HepG2 (cell line): Measurements from ENCODE around the gene RAPGEF5. TPM values are rescaled to one million over a fixed set of nuclear protein-coding genes. Genes with fewer than 3 reads are reported as not detected.

ENCODE experiments used
- ATAC-seq: fragments of 200-7000 bp; cut with Tn5 transposase; 3 replicates; pipeline ENCODE4 v1.9.1; 2020; ENCODE audit warnings: mild to moderate bottlenecking, moderate library complexity
- BruUV-seq: library from RNA; stranded (reverse); fragments of 400-500 nt; replicated peaks from 2 replicates; lab custom pipeline; 2021; lab: Mats Ljungman, UMichigan
- CTCF ChIA-PET: fragments of 300-600 bp; formaldehyde crosslinking; extraction: SDS; loops from one replicate; lab custom pipeline; 2021; ENCODE audit warnings: low total read pairs, inconsistent platforms, low intra/inter-chr PET ratio; lab: Yijun Ruan, JAX
- POLR2A ChIA-PET: fragments of 350-600 bp; sonication (Branson Sonifier 250); formaldehyde crosslinking; loops from one replicate; lab custom pipeline; 2020; ENCODE audit warnings: antibody characterized with exemption, inconsistent platforms; lab: Yijun Ruan, JAX
- DNase-seq: peaks from one replicate; pipeline ENCODE4 v3.0.0-alpha.2; 2015; ENCODE audit warnings: low spot score
- FAIRE-seq: peaks from 3 replicates; lab custom pipeline; 2011; peaks lifted over from hg19 to GRCh38; lab: Jason Lieb, UNC
- H2AFZ ChIP-seq: one replicate; pipeline ENCODE4 v1.6.1; 2011; ENCODE audit warnings: low read length, inconsistent platforms
- H3K27ac ChIP-seq: fragments of 300-600 bp; 3 replicates; pipeline ENCODE4 v1.8.0; 2011; ENCODE audit warnings: mixed run types, mild to moderate bottlenecking, mixed read lengths, low read length, inconsistent platforms; ENCODE audit not compliant: insufficient read depth; ENCODE audit errors: extremely low read length
- H3K27me3 ChIP-seq, 2 experiments: fragments of 200-600 bp in 1 of 2; 2 replicates in 1 of 2; 3 replicates in 1 of 2; pipeline versions ENCODE4 v1.6.0 to v1.8.0; 2011; ENCODE audit warnings: low read length in 2 of 2, mild to moderate bottlenecking in 2 of 2, moderate library complexity in 2 of 2, inconsistent platforms in 1 of 2; ENCODE audit not compliant: insufficient read depth in 2 of 2, control insufficient read depth in 1 of 2
- H3K36me3 ChIP-seq, 2 experiments: fragments of 200-600 bp in 1 of 2; replicated peaks in 1 of 2; 2 replicates in 1 of 2; 3 replicates in 1 of 2; pipeline versions ENCODE4 v1.5.1 to v1.8.0; 2011; ENCODE audit warnings: low read length in 2 of 2, inconsistent platforms in 1 of 2; ENCODE audit not compliant: insufficient read depth in 2 of 2, control insufficient read depth in 1 of 2
- H3K4me1 ChIP-seq: 2 replicates; pipeline ENCODE4 v1.5.1; 2012; ENCODE audit warnings: low read length, inconsistent platforms; ENCODE audit not compliant: insufficient read depth
- H3K4me2 ChIP-seq: 2 replicates; pipeline ENCODE4 v1.6.0; 2011; ENCODE audit warnings: low read depth, low read length, inconsistent platforms
- H3K4me3 ChIP-seq, 3 experiments: fragments of 200-600 bp in 1 of 3; sonication (generic), shearing (Covaris generic) in 1 of 3; replicated peaks in 1 of 3; 2 replicates each; pipeline ENCODE4 v1.5.1; 2011 to 2016; ENCODE audit warnings: low read length in 3 of 3, inconsistent platforms in 2 of 3, low read depth in 2 of 3, mild to moderate bottlenecking in 2 of 3, control low read depth in 1 of 3, mixed read lengths in 1 of 3; ENCODE audit not compliant: insufficient read depth in 1 of 3
- H3K79me2 ChIP-seq: one replicate; pipeline ENCODE4 v1.6.1; 2011; ENCODE audit warnings: low read length, inconsistent platforms; ENCODE audit not compliant: insufficient read depth
- H3K9ac ChIP-seq: 2 replicates; pipeline ENCODE4 v1.6.0; 2011; ENCODE audit warnings: mild to moderate bottlenecking, low read depth, low read length, inconsistent platforms; ENCODE audit not compliant: insufficient read depth
- H3K9me3 ChIP-seq: 2 replicates; pipeline ENCODE4 v1.5.1; 2012; ENCODE audit warnings: mild to moderate bottlenecking, low read length
- H4K20me1 ChIP-seq: 2 replicates; pipeline ENCODE4 v1.6.0; 2011; ENCODE audit warnings: inconsistent platforms, mild to moderate bottlenecking, low read length, moderate library complexity; ENCODE audit not compliant: insufficient read depth
- CEBPB ChIP-seq: IDR thresholded peaks from 2 replicates; pipeline ENCODE4 v1.6.1; 2011; ENCODE audit warnings: low read depth, low read length, improper control_type of control experiment, borderline replicate concordance
- FOXP1 ChIP-seq, 2 experiments: fragments of 450-650 bp in 1 of 2; IDR thresholded peaks; 2 replicates each; pipeline ENCODE4 v1.6.1; 2017 to 2018; ENCODE audit warnings: antibody characterized with exemption in 1 of 2
- KMT2B ChIP-seq: IDR thresholded peaks from 2 replicates; pipeline ENCODE4 v1.6.1; 2016; ENCODE audit warnings: missing genetic modification reagents, missing compliant biosample characterization
- POLR2G ChIP-seq: fragments of 200-400 bp; formaldehyde crosslinking; IDR thresholded peaks from 2 replicates; pipeline ENCODE4 v1.6.1; 2018; ENCODE audit warnings: mild to moderate bottlenecking, low read depth, low read length, moderate library complexity
- TEAD3 ChIP-seq: optimal IDR thresholded peaks from 2 replicates; pipeline ENCODE3; 2016; ENCODE audit warnings: borderline replicate concordance
- ZBTB20 ChIP-seq: sonication (generic); formaldehyde crosslinking; IDR thresholded peaks from 2 replicates; pipeline ENCODE4 v1.8.1; 2023; ENCODE audit warnings: missing genetic modification reagents, low read depth, mild to moderate bottlenecking, borderline replicate concordance
- ZNF143 ChIP-seq: sonication (generic); formaldehyde crosslinking; IDR thresholded peaks from 2 replicates; pipeline ENCODE4 v1.4.0; 2020; ENCODE audit warnings: missing genetic modification reagents
- ZNF766 ChIP-seq: sonication (generic); formaldehyde crosslinking; IDR thresholded peaks from 2 replicates; pipeline ENCODE4 v1.5.0; 2020; ENCODE audit warnings: missing genetic modification reagents, borderline replicate concordance
- WGBS: methylation state at CpG from one replicate; pipeline ENCODE4 v1.1.6; 2017; ENCODE audit warnings: low lambda C conversion rate; 5-methylcytosine and 5-hydroxymethylcytosine counted together
- in situ Hi-C: cut with HindIII; loops from 2 replicates; pipeline ENCODE4 v1.10.0; 2017; ENCODE audit warnings: low pct_unique_long_range_greater_than_20kb; ENCODE audit not compliant: extremely low pct_ligation_motif_present
- intact Hi-C: fragments of 100-400 bp; cut with micrococcal nuclease; formaldehyde crosslinking; loops from one replicate; pipeline ENCODE4 v1.10.0; 2022; ENCODE audit not compliant: unreplicated experiment
- polyA plus RNA-seq, 8 experiments: library from polyadenylated mRNA; depleted of rRNA in 3 of 8; stranded (reverse) in 7 of 8; unstranded in 1 of 8; fragments of >200 nt; fragmentation: Illumina TruSeq in 4 of 8; extraction: Trizol in 4 of 8; gene quantifications; 2 replicates each; pipeline versions ENCODE4 v1.2.1 to v1.2.3, GENCODE V29; 2011 to 2016; ENCODE audit warnings: low read depth in 4 of 8, missing spikeins in 1 of 8, mixed read lengths in 1 of 8; ENCODE audit not compliant: insufficient read depth in 1 of 8
- total RNA-seq, 5 experiments: library from RNA; depleted of rRNA; stranded (reverse); fragments of >200 nt; fragmentation: Illumina TruSeq; extraction: Trizol; gene quantifications; 2 replicates each; pipeline ENCODE4 v1.2.3, GENCODE V29; 2016; ENCODE audit warnings: low read depth in 1 of 5
- TF ChIP-seq, protein P1 (sequence below): IDR thresholded peaks from 2 replicates; pipeline ENCODE4 v1.6.1; 2016; ENCODE audit warnings: low read depth, control low read depth

Gene RAPGEF5
- total and polyA plus RNA-seq, 2 of the 13 experiments (the other 11 are each of a cell fraction or from before 2014, with no cell fraction given), result 17.1 to 23.4 TPM

DNA sequence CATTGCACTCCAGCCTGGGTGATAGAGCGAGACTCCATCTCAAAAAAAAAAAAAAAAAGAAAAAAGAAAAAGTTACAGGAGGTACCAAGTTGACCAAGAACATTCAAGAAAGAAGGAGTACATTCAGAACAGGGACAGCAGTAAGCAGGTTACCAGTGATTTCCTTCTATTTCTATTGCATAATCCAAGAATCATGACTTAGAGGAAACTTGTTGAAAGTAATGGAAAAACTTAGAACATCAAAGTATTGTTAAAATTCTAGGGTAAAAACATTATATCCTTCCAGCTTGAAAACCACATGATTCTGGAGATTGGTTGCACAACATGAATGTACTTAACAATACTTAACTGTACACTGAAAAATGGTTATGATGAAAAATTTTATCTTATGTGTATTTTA is 25.2 kb downstream of the RAPGEF5 start:
- DNase-seq (no peak), ATAC-seq (no peak), FAIRE-seq (no peak)
- peaks cover 95% of the 10 kb centered on the region for H3K79me2 ChIP-seq
- WGBS, result 100% methylated on average over 1 of the region's 1 CpG
- intact Hi-C loops, result no loop called here
- H3K4me3 ChIP-seq, result no peak overlapping the region
- H3K9me3 ChIP-seq, result no peaks in the 10 kb centered on the region
- TF ChIP-seq CEBPB (peak; percentile 9; the same call in 1 of the 2 replicates), FOXP1 (IDR thresholded peaks at IDR 0.05) (no peak), FOXP1 (CRISPR knock-in tag; IDR thresholded peaks at IDR 0.05) (no peak), ZBTB20 (CRISPR knock-in tag) (no peak), KMT2B (no peak), POLR2G (no peak), ZNF143 (no peak), ZNF766 (CRISPR knock-in tag) (no peak), TEAD3 (CRISPR knock-in tag) (no peak)
- TF ChIP-seq, protein P1, sequence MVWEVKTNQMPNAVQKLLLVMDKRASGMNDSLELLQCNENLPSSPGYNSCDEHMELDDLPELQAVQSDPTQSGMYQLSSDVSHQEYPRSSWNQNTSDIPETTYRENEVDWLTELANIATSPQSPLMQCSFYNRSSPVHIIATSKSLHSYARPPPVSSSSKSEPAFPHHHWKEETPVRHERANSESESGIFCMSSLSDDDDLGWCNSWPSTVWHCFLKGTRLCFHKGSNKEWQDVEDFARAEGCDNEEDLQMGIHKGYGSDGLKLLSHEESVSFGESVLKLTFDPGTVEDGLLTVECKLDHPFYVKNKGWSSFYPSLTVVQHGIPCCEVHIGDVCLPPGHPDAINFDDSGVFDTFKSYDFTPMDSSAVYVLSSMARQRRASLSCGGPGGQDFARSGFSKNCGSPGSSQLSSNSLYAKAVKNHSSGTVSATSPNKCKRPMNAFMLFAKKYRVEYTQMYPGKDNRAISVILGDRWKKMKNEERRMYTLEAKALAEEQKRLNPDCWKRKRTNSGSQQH (CRISPR knock-in tag), result no peak
- POLR2A ChIA-PET, result interaction anchor here (1.2 kb wide), 1 partner anchor 9 kb away, joined by 4 read pairs; no protein-coding TSS in a partner anchor
- no peaks in the 10 kb centered on the region for H3K27me3 ChIP-seq
- H2AFZ ChIP-seq, result no peak overlapping the region
- peaks cover 0 to 7% of the 10 kb centered on the region in 2 experiments; a peak in 2 of 5 replicates for H3K36me3 ChIP-seq
- CTCF ChIA-PET, result no interaction called here
- peaks cover 92% of the 10 kb centered on the region for H4K20me1 ChIP-seq
- in situ Hi-C loops, result no loop called here
- no peak overlapping the region for H3K9ac ChIP-seq
- H3K4me1 ChIP-seq, result peaks cover 88% of the 10 kb centered on the region
- no TSS peak for BruUV-seq
- no peak overlapping the region for H3K4me2 ChIP-seq
- no peak overlapping the region for H3K27ac ChIP-seq
